Testis (tissue), 3 donors: ENCODE data around the gene STIP1. TPM values are rescaled to one million over a fixed set of nuclear protein-coding genes. Genes with fewer than 3 reads are reported as not detected.
A peak's percentile ranks its signal among the peaks of the same experiment; 100 is the strongest.

Experiments used
- DNase-seq: peaks from one replicate; pipeline ENCODE4 v3.0.0-alpha.2; 2019
- H3K27ac ChIP-seq, 2 donors: fragments of 200-600 bp; sonication (generic); one replicate each; pipeline ENCODE4 v1.5.1; 2019
- H3K27me3 ChIP-seq: fragments of 200-600 bp; sonication (generic); one replicate; pipeline ENCODE4 v1.5.1; 2019
- H3K36me3 ChIP-seq: fragments of 200-600 bp; sonication (generic); one replicate; pipeline ENCODE4 v1.5.1; 2017; ENCODE audit warnings: low read depth; ENCODE audit errors: missing control alignments
- H3K4me1 ChIP-seq: fragments of 200-600 bp; sonication (generic); one replicate; pipeline ENCODE4 v1.5.1; 2019
- H3K4me3 ChIP-seq, 2 donors: fragments of 200-600 bp; sonication (generic); one replicate each; pipeline ENCODE4 v1.5.1; 2017 to 2019
- H3K9me3 ChIP-seq: fragments of 200-600 bp; sonication (generic); one replicate; pipeline ENCODE4 v1.5.1; 2017
- POLR2A ChIP-seq: fragments of 450-650 bp; IDR thresholded peaks from one replicate; pipeline ENCODE4 v1.6.1; 2017; ENCODE audit warnings: antibody characterized with exemption, mild to moderate bottlenecking, moderate library complexity
- WGBS, 2 donors: methylation state at CpG; one replicate each; pipeline ENCODE4 v1.1.5; 2018; 5-methylcytosine and 5-hydroxymethylcytosine counted together
- intact Hi-C: fragments of 100-400 bp; cut with DNase I; formaldehyde crosslinking; loops from one replicate; pipeline ENCODE4 v1.15.1; 2023; ENCODE audit warnings: low total_unique reads
- polyA plus RNA-seq: library from polyadenylated mRNA; stranded (reverse); fragments of 350-450 nt; fragmentation: Illumina TruSeq; extraction: RNeasy Lipid Tissue Mini Kit (QIAGEN cat#74804); gene quantifications from one replicate; pipeline ENCODE4 v1.2.3, GENCODE V29; 2014; ENCODE audit warnings: low read depth, low replicate concordance; ENCODE audit not compliant: insufficient read depth
- total RNA-seq, 2 donors: library from RNA; depleted of rRNA; stranded (reverse); fragments of >200 nt; gene quantifications; one replicate each; pipeline ENCODE4 v1.2.3, GENCODE V29; 2016
- TF ChIP-seq, protein P1 (sequence below), 3 experiments: fragments of 450-650 bp in 2 of 3; fragments of 200-600 bp in 1 of 3; sonication (generic) in 1 of 3; IDR thresholded peaks; one replicate each; pipeline ENCODE4 v1.5.1; 2016 to 2019; ENCODE audit warnings: antibody characterized with exemption in 3 of 3, mild to moderate bottlenecking in 2 of 3, moderate library complexity in 1 of 3

The STIP1 gene
- total and polyA plus RNA-seq, 3 donors from 2014 or later: 221 to 267 (median 247) TPM

DNA sequence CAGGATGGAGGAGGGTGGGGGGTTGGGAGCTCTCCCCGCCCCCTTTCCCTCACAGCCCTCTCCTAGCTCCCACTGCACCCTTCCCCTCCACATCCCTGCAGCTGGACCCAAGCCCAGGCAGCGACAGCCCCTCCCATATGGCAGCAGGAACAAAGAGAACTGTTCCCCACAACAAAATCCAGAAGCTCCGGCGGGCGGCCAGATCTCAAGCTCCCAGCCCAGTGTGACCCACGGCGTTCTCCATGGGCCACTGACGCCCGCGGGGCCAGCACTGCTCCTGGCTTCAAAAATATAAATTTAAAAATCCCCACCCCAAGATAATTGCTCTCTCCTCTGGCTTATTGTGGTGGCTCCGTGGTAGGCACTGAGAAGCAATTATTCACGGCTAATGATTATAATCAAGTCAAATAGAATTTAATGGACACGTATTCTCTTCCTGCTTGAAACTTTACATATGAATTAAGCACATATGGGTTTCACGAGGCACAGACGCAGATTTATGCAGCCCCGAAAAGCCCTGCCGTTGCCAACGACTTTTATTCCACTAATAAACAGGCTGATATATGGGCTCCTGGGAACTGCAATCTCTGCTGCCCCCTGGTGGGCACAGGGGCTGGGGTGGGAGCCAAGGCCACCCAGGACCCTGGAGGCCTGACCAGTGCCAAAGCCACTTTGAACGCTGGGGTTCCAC, 37.6 kb upstream of the STIP1 start:
- WGBS, 2 donors: 16 to 38% methylated on average over 18 to 19 of the region's 19 CpGs

DNA sequence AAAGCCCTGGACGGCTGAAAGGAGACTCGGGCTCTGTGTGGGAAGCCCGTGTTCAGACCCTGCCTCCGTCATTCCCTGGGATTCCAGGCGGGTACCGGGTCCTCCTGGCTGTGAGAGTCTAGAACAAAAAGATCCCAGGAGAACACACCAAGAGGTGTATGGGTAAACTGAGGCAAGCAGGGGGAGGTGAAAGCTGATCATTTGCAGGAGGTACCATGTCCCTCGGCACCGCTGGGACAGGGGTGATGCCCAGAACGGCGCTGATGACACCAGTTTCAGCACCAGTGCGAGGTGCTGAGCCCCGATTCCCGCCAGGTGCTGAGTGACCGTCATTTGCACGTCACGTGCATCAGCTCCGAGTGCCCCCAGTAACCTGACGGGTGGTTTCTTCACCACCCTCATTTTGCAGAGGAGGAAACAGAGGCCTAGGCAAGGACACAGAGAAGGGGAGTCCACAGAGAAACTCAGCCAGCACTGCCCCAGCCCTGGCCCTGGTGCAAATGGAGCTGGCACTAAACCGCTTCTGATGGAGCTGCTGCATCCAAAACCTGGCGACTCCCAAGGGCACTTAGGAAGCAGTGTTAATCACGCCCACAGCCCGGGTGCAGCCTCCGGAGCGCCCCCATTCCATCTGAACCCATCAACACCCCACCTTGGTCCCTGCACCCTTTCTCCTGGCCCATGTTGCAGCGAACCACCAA, 36.9 kb upstream of the STIP1 start:
- Histone ChIP-seq H3K27ac (no peak overlapping the region), H3K4me1 (peaks cover 23% of the 10 kb centered on the region), H3K27me3 (no peaks in the 10 kb centered on the region), H3K4me3 (no peak overlapping the region), H3K9me3 (no peaks in the 10 kb centered on the region), H3K36me3 (no peaks in the 10 kb centered on the region)
- intact Hi-C loops: loop anchor here (2.0 kb wide), 1 partner anchor 150 kb away; no protein-coding TSS in a partner anchor
- DNase-seq: no peak
- TF ChIP-seq, protein P1, sequence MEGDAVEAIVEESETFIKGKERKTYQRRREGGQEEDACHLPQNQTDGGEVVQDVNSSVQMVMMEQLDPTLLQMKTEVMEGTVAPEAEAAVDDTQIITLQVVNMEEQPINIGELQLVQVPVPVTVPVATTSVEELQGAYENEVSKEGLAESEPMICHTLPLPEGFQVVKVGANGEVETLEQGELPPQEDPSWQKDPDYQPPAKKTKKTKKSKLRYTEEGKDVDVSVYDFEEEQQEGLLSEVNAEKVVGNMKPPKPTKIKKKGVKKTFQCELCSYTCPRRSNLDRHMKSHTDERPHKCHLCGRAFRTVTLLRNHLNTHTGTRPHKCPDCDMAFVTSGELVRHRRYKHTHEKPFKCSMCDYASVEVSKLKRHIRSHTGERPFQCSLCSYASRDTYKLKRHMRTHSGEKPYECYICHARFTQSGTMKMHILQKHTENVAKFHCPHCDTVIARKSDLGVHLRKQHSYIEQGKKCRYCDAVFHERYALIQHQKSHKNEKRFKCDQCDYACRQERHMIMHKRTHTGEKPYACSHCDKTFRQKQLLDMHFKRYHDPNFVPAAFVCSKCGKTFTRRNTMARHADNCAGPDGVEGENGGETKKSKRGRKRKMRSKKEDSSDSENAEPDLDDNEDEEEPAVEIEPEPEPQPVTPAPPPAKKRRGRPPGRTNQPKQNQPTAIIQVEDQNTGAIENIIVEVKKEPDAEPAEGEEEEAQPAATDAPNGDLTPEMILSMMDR (IDR thresholded peaks at IDR 0.05): peak in 1 of 3 experiments; percentile 25
- no peak for TF ChIP-seq POLR2A
- 76 to 77% methylated on average over 25 of the region's 25 CpGs for WGBS, 2 donors

More for the DNA sequence above, 37.6 kb upstream of the STIP1 start:
- Histone ChIP-seq H3K9me3 (no peaks in the 10 kb centered on the region), H3K4me3 (no peak overlapping the region), H3K27ac (no peak overlapping the region), H3K4me1 (peaks cover 17% of the 10 kb centered on the region), H3K36me3 (no peaks in the 10 kb centered on the region), H3K27me3 (no peaks in the 10 kb centered on the region)
- peak; percentile 81 for DNase-seq
- intact Hi-C loops: loop anchor here (2.0 kb wide), 1 partner anchor 150 kb away; no protein-coding TSS in a partner anchor
- no peak for TF ChIP-seq POLR2A
- TF ChIP-seq, protein P1 (IDR thresholded peaks at IDR 0.05): peak; percentile 88 to 95 (median 94)

DNA sequence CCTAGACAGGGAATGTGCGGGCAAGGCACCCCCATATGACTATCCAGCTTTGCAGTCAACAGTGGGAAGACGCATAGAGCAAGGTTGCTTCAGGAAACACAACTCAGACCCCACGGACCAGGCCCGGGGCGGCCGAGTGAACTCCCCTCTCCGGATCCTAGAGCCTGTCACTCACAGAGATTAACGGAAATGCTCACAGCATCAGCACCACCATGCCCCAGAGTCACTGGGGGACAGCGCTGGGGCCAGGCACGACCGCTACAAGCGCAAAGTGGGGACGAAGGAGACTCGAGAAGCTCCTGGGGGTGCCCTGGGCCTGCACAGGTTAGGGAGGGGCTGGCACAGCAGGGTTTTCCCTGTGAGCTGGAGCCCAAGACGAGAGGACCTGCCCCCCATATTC, 35.9 kb upstream of the STIP1 start:
- 81 to 93% methylated on average over 10 to 15 of the region's 15 CpGs for WGBS, 2 donors
- intact Hi-C loops: loop anchor here (10.0 kb wide), 1 partner anchor 315 kb away; the partner anchor contains the start of gene MARK2

DNA sequence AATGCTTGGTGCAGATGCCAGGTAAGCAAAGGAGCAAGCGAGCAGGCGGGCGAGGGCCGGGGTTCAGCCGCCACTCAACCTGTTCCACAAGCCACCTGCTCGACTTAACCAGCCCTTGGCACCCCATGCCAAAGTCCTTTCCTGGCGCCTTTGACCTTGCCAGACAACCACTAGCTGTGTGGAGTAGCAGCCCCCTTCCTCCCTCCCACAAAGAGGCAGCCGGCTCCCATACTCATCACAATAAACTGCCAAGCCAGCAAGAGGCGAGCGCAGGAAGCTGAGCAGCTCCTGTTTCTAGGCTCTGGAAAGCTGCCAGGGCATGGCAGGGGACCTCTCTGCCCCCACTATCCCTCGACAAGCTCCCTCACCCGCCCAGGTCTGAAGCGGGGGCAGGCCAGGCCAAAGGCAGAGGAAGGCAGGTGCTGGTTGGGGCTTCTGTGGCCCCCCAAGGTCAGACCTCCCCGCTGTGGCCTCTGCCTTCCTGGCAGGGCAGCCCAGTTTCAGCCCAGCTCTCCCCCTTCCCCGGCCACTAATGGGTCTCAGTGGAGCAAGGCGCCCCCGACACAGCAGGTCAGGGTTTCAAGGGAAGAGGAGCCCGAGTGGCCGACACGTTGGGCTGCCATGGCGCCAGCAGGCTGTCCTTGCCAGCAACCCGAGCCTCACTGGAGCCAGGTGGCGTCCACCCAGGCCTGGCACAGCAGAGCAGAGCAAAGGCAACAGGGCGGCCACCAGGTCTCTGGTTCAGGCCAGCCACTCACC, 35.3 kb upstream of the STIP1 start:
- Histone ChIP-seq H3K4me1 (peaks cover 25% of the 10 kb centered on the region), H3K27ac (no peak overlapping the region), H3K4me3 (no peak overlapping the region), H3K27me3 (no peaks in the 10 kb centered on the region), H3K9me3 (no peaks in the 10 kb centered on the region), H3K36me3 (no peaks in the 10 kb centered on the region)
- WGBS, 2 donors: 55 to 84% methylated on average over 8 to 24 of the region's 24 CpGs
- TF ChIP-seq, protein P1 (IDR thresholded peaks at IDR 0.05): no peak
- TF ChIP-seq POLR2A: no peak
- intact Hi-C loops: loop anchor here (10.0 kb wide), 1 partner anchor 316 kb away; the partner anchor contains the start of gene MARK2
- DNase-seq: no peak

More for the DNA sequence above, 35.9 kb upstream of the STIP1 start:
- no peaks in the 10 kb centered on the region for H3K36me3 ChIP-seq
- H3K4me3 ChIP-seq: no peak overlapping the region
- H3K27ac ChIP-seq: no peak overlapping the region
- TF ChIP-seq, protein P1 (IDR thresholded peaks at IDR 0.05): no peak
- TF ChIP-seq POLR2A: no peak
- H3K4me1 ChIP-seq: peaks cover 25% of the 10 kb centered on the region
- H3K9me3 ChIP-seq: no peaks in the 10 kb centered on the region
- no peaks in the 10 kb centered on the region for H3K27me3 ChIP-seq
- DNase-seq: no peak
